NCI-H82 treated with DMSO at 0.1 percent for 48 hours (cell line): ENCODE results near the gene KIFC3.
"Not testable (repeated sequence)": the region's sequence is repeated elsewhere in the genome, so short reads cannot be mapped to it uniquely, and the experiment has no call there.

ENCODE experiments used
- DNase-seq: peaks from one replicate; lab custom pipeline; 2025; ENCODE audit not compliant: unreplicated experiment; lab: John Stamatoyannopoulos, UW

Gene KIFC3

GRCh38 chr16:57755061-57755684 lies 47.1 kb downstream of the KIFC3 start:
- DNase-seq = no peak

DNA sequence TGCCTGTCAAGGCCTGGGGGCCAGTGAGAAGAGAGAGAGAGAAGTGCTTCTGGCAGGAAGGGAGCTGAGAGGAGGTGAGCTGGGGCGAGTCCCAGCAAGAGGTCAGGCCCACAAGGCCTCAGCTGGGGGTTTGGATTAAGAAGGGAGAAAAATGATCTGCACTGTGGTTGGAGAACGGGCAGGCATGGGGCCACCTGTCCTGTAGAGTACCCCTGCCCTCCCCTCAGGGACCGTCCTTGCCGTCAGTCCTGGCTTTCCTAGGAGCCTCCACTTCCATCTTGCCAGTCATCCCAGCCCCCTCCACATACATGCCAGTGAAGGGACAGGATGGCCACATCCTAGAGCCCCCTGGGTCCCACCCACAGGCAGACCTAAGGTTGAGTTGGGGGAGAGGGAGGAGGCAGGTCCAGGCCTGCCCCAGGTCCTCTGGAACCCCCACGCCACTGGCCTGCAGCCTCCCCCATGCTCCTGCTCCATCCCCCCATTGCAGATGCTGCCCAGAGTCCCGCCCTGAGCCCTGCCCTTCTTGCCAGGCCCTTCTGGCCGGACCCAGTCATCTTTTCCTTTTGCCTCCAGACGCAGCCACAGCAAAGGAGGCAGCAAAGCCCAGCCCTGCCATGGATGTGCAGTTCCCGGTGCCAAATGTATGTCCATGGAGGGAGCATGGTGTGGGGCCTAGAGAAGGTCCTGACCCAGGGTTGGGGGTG lies 47.8 kb downstream of the KIFC3 start:
- DNase-seq = no peak

- no peak for DNase-seq
These were observed 48.6 kb downstream of the KIFC3 start for GRCh38 chr16:57753448-57754353.

DNA sequence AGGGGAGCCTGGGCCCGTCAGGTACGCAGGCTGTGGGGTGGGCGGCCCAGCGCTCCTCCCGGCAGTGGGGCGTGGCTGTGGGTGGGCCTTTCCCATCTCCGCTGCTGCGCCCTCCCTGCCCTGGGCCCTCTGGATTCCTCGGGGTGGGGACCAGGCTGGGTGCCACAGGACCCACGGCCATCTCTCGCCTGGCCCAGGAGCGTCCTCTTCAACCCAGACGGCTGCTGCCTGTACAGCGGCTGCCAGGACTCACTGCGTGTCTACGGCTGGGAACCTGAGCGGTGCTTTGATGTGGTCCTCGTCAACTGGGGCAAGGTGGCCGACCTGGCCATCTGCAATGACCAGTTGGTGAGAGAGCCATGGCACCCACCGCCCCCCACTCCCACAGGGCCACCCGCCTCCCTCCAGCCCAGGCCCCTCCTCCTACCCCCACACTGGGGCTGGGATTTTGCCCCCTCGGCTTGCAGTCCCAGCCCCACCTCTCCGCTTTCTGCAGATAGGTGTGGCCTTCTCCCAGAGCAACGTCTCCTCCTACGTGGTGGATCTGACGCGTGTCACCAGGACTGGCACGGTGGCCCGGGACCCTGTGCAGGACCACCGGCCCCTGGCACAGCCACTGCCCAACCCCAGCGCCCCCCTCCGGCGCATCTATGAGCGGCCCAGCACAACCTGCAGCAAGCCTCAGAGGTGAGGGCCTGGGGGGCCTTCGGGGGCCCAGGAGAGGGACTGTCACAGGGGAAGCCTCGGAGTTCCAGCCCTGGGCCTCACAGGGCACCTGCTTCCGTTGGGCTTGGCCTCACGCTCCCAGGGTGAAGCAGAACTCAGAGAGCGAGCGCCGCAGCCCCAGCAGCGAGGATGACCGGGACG lies 49.5 kb downstream of the KIFC3 start:
- no peak for DNase-seq

DNA sequence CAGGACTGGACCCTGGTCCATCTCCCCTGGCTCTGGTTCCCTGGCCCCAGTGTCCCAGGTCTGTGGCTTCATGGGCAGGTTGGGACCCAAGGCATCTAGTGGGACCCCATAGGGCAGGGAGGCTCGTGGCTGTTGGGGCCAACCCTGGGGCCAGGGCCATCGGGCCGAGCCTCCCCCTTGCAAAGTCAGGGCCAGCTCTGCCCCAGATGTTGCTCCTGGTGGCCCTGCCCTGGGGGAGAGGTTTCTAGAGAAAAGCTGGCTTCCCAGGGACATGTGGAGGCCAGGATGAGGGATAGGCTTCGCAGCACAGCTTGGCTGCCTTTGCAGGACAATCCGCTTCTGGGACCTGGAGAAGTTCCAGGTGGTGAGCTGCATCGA lies 50.1 kb downstream of the KIFC3 start:
- DNase-seq = no peak

DNA sequence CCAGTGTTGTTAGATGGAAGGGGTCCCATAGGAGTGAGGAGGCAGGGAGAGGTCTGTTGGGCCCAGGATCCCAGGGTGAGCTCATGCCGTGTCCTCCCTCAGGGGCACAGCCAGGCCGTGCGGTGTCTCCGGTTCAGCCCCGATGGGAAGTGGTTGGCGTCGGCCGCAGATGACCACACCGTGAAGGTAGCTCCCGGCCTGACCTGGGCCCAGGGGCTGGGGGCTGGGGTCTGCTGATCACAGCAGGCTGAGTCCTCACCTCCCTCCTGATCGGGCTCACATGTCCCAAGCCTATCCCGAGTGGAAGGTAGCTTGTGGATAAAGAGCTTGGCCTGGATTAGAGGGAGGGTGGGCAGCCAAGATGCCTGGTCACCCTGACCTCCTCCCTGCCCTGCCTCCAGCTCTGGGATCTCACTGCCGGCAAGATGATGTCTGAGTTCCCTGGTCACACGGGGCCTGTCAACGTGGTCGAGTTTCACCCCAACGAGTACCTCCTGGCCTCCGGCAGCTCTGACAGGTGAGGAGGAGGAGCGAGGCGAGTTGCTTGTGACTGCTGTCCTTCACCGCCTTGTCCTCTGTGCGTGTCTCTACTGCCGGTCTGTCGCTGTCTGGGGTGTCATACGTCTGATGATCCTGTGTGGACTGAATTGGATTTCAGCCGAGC lies 50.6 kb downstream of the KIFC3 start:
- DNase-seq = no peak

DNA sequence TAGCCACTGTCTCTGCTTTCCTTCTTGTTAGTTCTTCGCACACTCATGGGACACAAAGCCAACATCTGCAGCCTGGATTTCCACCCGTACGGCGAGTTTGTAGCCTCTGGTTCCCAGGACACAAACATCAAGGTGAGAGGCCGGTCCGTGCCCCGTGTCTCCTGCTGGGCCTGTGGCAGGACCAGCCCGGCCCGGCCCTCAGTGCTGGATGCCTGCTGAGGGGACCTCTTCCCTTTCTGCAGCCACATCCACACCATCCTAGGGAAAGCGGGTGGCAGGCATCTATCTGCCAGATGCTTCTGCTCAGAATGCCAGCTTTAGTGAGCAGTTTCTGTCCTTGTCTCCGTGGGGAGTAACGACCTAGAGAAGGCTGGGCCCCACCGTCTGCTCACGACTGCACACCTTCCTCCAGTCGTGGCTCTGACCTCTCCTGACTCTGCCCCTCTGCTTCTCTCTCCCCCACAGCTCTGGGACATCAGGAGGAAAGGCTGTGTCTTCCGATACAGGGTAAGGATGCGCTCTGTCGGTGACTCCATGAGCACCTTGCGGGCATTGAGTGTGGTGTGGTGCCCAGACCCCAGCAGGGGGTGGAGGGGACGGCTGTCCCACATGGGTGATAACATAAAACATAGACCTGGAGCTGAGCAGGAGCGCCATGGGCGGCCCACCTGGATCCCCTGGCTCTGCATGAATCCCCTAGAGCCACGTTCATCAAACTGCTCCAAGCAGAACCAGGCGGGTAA lies 51.3 kb downstream of the KIFC3 start:
- DNase-seq = no peak

DNA sequence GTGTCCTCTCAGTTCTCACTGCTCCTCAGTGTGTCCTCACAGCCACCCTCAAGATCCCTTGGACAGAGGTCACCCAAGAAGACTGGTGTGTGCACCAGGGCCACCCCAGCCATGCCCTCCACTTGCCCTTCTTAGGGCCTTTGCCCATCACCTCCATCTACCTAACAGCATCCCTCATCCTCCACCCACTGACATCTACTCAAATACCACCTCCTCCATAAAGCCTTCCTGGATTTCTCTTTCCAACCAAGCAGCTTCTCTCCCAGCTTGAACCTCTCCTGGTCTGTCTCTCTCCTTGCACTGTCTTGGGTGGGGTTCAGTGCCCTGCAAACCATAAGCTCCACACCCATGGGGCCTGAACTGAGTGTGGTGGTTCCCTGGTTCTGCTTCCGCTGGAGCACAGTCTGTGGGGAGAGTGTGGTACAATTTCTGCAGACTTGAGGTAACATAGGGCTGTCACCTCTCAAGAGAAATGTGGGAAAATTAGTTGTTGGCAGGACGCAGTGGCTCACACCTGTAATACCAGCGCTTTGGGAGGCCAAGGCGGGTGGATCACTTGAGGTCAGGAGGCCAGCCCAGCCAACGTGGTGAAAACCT lies 52.3 kb downstream of the KIFC3 start:
- DNase-seq = no peak

GRCh38 chr16:57749101-57749692 lies 53.1 kb downstream of the KIFC3 start:
- no peak for DNase-seq

DNA sequence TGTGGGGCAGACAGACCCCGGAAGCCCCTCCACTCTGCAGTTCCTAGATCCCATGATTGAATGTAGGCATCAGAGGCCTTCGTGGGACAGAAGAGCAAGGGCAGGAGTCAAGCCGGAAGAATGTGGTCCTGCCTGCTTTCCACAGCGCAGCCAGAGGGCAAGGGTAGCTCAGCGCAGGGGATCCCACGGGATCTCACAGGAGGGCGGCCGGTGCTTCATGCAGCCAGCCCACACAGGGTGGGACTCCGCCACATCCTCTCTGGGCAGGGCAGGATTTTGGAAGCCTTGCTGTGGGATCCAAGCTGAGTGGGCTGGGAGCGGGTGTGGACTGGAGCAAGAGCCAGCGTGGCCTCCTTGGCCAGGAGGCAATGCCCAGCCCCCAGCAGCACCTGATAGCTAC lies 53.7 kb downstream of the KIFC3 start:
- DNase-seq = no peak

GRCh38 chr16:57747996-57748395 lies 54.3 kb downstream of the KIFC3 start:
- no peak for DNase-seq

DNA sequence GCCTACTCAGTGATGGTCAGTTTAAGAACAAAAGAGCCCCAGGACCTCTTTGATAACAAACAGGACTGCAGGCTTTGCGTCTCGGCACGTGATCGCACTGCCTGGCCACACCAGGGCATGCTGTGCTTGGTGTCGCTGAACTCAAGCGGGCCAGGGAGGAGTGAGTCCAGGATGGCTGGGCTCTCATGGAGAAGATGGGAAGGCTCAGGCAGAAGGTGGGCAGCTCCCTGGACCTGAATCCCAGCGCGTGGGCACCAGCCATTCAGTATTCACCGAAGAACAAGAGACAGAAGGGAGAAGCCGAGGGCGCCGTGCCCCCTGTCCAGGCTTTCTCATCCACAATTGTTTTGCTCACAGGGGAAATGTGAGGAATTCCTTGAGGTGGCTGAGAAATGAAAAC lies 54.8 kb downstream of the KIFC3 start:
- DNase-seq = no peak

DNA sequence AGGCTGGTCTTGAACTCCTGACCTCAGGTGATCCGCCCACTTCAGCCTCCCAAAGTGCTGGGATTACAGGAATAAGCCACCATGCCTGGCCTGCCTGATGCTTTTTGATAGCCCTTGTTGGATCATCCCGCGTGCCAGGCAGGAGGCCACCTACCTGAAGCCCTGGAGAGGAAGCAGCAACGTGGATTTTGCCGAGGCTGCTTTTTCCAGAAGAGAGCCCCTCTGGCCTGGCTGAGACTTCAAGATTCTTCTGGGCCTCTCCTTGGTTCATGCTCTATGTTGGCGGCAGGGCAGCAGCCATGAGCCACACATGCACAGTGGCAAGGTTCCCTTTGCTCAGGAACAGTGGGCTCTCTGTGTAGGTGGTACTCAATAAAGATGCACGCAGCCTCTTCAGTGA lies 55.2 kb downstream of the KIFC3 start:
- no peak for DNase-seq

DNA sequence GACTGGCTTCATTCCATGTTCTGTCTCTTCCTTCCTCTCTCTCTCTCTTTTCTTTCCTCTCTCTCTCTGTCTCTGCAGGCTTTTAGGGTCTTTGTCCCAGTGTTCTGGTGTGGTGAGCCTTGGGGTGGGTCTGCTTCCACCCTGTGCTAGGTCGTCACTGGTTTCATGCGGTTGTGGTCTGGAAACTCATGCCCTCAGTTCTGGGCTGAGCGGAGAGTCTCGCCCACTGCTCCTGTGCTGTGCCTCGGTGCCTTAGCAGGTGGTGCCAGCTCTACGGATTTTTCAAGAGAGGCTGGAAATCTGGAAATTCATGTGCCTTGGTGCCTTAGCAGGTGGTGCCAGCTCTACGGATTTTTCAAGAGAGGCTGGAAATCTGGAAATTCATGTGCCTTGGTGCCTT lies 56.0 kb downstream of the KIFC3 start:
- DNase-seq = not testable (repeated sequence)

GRCh38 chr16:57745768-57746167 lies 56.5 kb downstream of the KIFC3 start:
- peak; percentile 23 for DNase-seq

GRCh38 chr16:57744642-57744903 lies 57.7 kb downstream of the KIFC3 start:
- DNase-seq = no peak

DNA sequence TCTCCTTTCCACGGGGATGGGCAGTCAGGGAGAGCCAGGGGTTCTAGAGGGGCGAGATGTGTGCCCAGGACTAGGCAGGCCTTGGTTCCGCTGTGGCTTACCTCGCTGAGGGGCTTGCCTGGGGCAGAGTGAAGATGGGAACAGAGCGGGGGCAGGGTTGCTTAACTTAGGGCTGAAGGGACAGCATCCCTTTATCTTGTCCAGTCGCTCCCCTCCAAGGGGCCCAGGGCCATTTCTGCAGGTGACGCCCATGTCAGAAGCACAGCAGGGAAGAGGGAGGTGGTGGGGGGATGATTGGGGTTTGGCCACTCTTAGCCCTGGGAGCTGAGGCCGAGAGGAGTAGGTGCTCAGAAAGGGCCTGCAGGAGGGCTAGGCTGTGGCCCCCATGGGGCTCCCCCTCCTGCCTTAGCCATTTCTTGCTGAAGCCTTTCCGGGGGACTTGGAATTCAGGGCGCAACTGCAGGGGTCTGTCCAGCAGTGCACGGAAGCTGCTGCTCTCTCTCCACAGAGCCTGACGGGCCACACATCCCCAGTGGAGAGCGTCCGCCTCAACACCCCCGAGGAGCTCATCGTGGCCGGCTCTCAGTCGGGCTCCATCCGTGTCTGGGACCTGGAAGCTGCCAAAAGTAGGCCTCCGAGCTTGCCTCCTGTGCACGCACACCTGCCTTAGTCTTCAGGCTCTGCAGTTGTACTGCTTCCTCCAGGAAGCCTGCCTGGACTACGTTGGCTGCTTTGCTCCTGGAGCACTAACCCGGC lies 58.2 kb downstream of the KIFC3 start:
- DNase-seq = no peak

- no peak for DNase-seq
These were observed 58.8 kb downstream of the KIFC3 start for GRCh38 chr16:57743458-57743857.

DNA sequence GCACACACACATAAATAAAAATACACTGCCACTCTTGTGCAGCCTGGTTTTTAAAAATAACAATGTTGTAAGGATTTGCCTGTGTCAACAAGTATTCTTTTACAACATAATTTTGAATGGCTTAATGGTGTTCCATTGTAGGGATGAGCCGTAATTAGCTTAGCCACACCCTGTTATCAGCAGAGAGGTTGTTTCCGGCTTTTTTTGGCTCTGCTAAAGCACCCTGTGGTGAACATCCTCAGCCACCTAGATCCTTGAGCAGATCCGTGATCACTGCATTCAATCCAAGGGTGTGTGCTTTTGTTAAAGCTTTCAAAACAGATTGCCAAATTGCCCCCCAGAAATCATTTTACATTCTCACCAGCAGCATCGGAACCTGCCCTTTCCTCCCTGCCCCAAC lies 59.7 kb downstream of the KIFC3 start:
- no peak for DNase-seq
